GM12864 (cell line): ENCODE measurements around the gene ANXA4.

Experiments used
- DNase-seq: peaks from one replicate; pipeline ENCODE4 v3.0.0-alpha.2; 2011; ENCODE audit warnings: low read depth
- H3K4me3 ChIP-seq: 2 replicates; pipeline ENCODE4 v1.5.1; 2011; ENCODE audit warnings: mild to moderate bottlenecking, low read depth, low read length, control low read depth
- CTCF ChIP-seq: IDR thresholded peaks from 2 replicates; pipeline ENCODE4 v1.5.1; 2011; ENCODE audit warnings: low read depth, mild to moderate bottlenecking, moderate library complexity, low read length, control low read depth, inconsistent platforms; ENCODE audit errors: missing control alignments

The ANXA4 gene

DNA sequence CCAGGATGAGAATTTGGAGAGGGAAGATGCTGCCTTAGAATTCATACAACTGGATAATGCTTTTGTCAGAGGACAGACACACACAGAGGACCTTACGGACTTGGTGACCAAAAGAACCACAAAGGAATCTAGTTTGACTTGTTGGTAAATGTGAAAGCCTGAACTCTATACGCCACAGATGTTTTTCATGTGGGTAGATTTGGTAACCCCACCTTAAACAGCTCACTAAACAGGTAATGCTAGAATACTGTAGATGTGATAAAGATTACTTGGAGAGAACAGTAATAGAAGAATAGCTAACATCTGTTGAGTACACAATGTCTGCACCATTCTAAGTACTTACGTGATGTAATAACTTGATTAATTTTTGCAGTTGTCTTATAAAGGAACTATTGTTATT is 24.1 kb downstream of the ANXA4 start:
- no peak for DNase-seq
- TF ChIP-seq CTCF = no peak
- H3K4me3 ChIP-seq = no peak overlapping the region

DNA sequence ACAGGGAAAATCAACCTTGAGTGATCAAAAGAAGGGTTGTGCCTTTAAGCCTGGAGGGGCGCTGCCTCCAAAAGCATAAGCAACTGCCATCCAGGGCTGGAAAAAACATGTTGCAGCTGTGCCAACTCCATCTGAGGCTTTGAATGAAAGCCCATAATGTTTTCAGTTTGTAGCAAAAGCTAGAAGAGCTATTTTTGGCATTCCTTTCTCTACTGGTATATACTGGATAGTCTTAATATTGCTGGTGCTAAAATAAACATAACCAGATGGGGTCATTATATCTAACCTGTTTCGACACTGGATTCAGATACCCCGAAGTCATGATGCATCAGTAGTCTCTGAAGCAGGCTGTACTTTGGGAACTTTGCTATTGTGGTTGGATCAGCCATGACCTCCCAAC is 25.1 kb downstream of the ANXA4 start:
- no peak for DNase-seq
- no peak for TF ChIP-seq CTCF
- H3K4me3 ChIP-seq = no peak overlapping the region

- TF ChIP-seq CTCF = no peak
- H3K4me3 ChIP-seq = no peak overlapping the region
- DNase-seq = no peak
Measured at GRCh38 chr2:69768235-69768634, 26.3 kb downstream of the ANXA4 start.

- no peak for DNase-seq
- H3K4me3 ChIP-seq = no peak overlapping the region
- no peak for TF ChIP-seq CTCF
Measured at GRCh38 chr2:69768789-69769188, 26.9 kb downstream of the ANXA4 start.

- TF ChIP-seq CTCF = no peak
Measured at GRCh38 chr2:69769272-69769671, 27.3 kb downstream of the ANXA4 start.

GRCh38 chr2:69770193-69770702 is 28.3 kb downstream of the ANXA4 start:
- DNase-seq = no peak
- TF ChIP-seq CTCF = no peak
- no peak overlapping the region for H3K4me3 ChIP-seq

More at GRCh38 chr2:69769272-69769671, 27.3 kb downstream of the ANXA4 start:
- no peak overlapping the region for H3K4me3 ChIP-seq
- DNase-seq = no peak

DNA sequence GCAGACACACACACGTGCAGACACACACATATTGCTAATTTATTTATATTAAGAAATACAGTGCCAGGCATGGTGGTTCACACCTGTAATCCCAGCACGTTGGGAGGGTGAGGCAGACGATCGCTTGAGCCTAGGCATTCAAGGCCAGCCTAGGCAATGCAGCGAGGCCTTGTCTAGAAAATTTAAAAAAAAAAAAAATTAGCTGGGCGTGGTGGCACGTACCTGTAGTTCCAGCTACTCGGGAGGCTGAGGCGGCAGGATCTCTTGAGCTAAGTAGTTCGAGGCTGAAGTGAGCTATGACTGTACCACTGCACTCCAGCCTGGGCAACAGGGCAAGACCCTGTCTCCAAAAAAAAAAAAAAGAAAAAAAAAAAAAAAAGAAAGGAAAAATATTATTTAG is 28.8 kb downstream of the ANXA4 start:
- H3K4me3 ChIP-seq = no peak overlapping the region
- no peak for TF ChIP-seq CTCF
- no peak for DNase-seq
